Immature natural killer cell (primary cell): ENCODE measurements around the gene BRAP. TPM values are rescaled to one million over a fixed set of nuclear protein-coding genes. Genes with fewer than 3 reads are reported as not detected.
"Not testable (repeated sequence)": the region's sequence is repeated elsewhere in the genome, so short reads cannot be mapped to it uniquely, and the experiment has no call there.

Source experiments
- DNase-seq, 3 donors: peaks; one replicate each; pipeline ENCODE4 v3.0.0; 2022; ENCODE audit warnings: mixed read lengths in 1 of 3
- H3K27ac Mint-ChIP-seq, 6 donors: one replicate each; pipeline ENCODE4 v1.8.0; 2020; ENCODE audit warnings: mixed read lengths in 6 of 6, mild to moderate bottlenecking in 5 of 6, inconsistent platforms in 4 of 6, moderate library complexity in 3 of 6
- H3K27me3 Mint-ChIP-seq, 3 donors: one replicate each; pipeline ENCODE4 v1.8.0; 2020 to 2021; ENCODE audit warnings: low read depth in 3 of 3, mild to moderate bottlenecking in 3 of 3, mixed read lengths in 3 of 3, moderate library complexity in 3 of 3, inconsistent platforms in 1 of 3
- H3K36me3 Mint-ChIP-seq, 3 donors: one replicate each; pipeline ENCODE4 v1.8.0; 2020; ENCODE audit warnings: mixed read lengths in 3 of 3, inconsistent platforms in 2 of 3, mild to moderate bottlenecking in 2 of 3
- H3K4me1 Mint-ChIP-seq, 2 donors: one replicate each; pipeline ENCODE4 v1.8.0; 2020; ENCODE audit warnings: inconsistent platforms in 2 of 2, mild to moderate bottlenecking in 2 of 2, mixed read lengths in 2 of 2, moderate library complexity in 1 of 2
- H3K4me3 Mint-ChIP-seq, 5 donors: one replicate each; pipeline ENCODE4 v1.8.0; 2020; ENCODE audit warnings: mild to moderate bottlenecking in 5 of 5, mixed read lengths in 5 of 5, inconsistent platforms in 3 of 5, moderate library complexity in 3 of 5
- H3K9me3 Mint-ChIP-seq, 6 donors: one replicate each; pipeline ENCODE4 v1.8.0; 2020; ENCODE audit warnings: mild to moderate bottlenecking in 6 of 6, mixed read lengths in 6 of 6, inconsistent platforms in 4 of 6, moderate library complexity in 3 of 6
- polyA plus RNA-seq, 3 donors: library from polyadenylated mRNA; unstranded; fragments of 300-500 nt; fragmentation: Illumina TruSeq; gene quantifications; one replicate each; pipeline ENCODE4 v1.2.3, GENCODE V29; 2021

Gene BRAP
- polyA plus RNA-seq, 3 donors from 2014 or later = 11.7 to 23.6 (median 15.0) TPM

- DNase-seq = no peak
- Mint-ChIP-seq H3K9me3 (no peaks in the 10 kb centered on the region), H3K36me3 (peaks cover 21 to 37% (median 26%) of the 10 kb centered on the region in 3 donors), H3K27me3 (peaks cover 0 to 4% (median 0%) of the 10 kb centered on the region in 3 donors), H3K4me3 (no peak overlapping the region), H3K4me1 (no peaks in the 10 kb centered on the region), H3K27ac (peak overlapping the region in 3 of 6 donors; percentile 5 to 82 (median 22))
Observed at GRCh38 chr12:111655356-111655755, 30.4 kb downstream of the BRAP start.

GRCh38 chr12:111653596-111653995, 32.2 kb downstream of the BRAP start:
- no peak overlapping the region for H3K4me3 Mint-ChIP-seq
- H3K27me3 Mint-ChIP-seq = peaks cover 0 to 4% (median 0%) of the 10 kb centered on the region in 3 donors
- H3K9me3 Mint-ChIP-seq = no peaks in the 10 kb centered on the region
- H3K36me3 Mint-ChIP-seq = peaks cover 18 to 34% (median 22%) of the 10 kb centered on the region in 3 donors
- no peak for DNase-seq
- H3K27ac Mint-ChIP-seq = no peak overlapping the region
- no peaks in the 10 kb centered on the region for H3K4me1 Mint-ChIP-seq

GRCh38 chr12:111652530-111652929, 33.2 kb downstream of the BRAP start:
- DNase-seq, H3K9me3 Mint-ChIP-seq, H3K4me3 Mint-ChIP-seq, H3K27me3 Mint-ChIP-seq, H3K4me1 Mint-ChIP-seq, H3K27ac Mint-ChIP-seq: not testable (repeated sequence)
- peaks cover 17 to 33% (median 19%) of the 10 kb centered on the region in 3 donors for H3K36me3 Mint-ChIP-seq

- Mint-ChIP-seq H3K4me1 (peaks cover 0 to 3% of the 10 kb centered on the region in 2 donors), H3K27ac (no peak overlapping the region), H3K27me3 (peaks cover 0 to 2% (median 0%) of the 10 kb centered on the region in 3 donors), H3K9me3 (no peaks in the 10 kb centered on the region), H3K4me3 (no peak overlapping the region), H3K36me3 (peaks cover 19 to 44% (median 21%) of the 10 kb centered on the region in 3 donors)
- no peak for DNase-seq
Observed at GRCh38 chr12:111650912-111651311, 34.8 kb downstream of the BRAP start.

- Mint-ChIP-seq H3K27me3 (peaks cover 0 to 1% (median 0%) of the 10 kb centered on the region in 3 donors), H3K4me1 (peaks cover 0 to 3% of the 10 kb centered on the region in 2 donors), H3K27ac (no peak overlapping the region), H3K36me3 (peaks cover 18 to 50% (median 25%) of the 10 kb centered on the region in 3 donors), H3K4me3 (no peak overlapping the region), H3K9me3 (no peaks in the 10 kb centered on the region)
- no peak for DNase-seq
Observed at GRCh38 chr12:111645433-111645832, 40.3 kb downstream of the BRAP start.

GRCh38 chr12:111643427-111643826, 42.3 kb downstream of the BRAP start:
- no peak overlapping the region for H3K4me3 Mint-ChIP-seq
- no peak for DNase-seq
- peaks cover 0 to 3% (median 0%) of the 10 kb centered on the region in 3 donors for H3K27me3 Mint-ChIP-seq
- H3K4me1 Mint-ChIP-seq = peaks cover 0 to 3% of the 10 kb centered on the region in 2 donors
- no peaks in the 10 kb centered on the region for H3K9me3 Mint-ChIP-seq
- peaks cover 14 to 42% (median 21%) of the 10 kb centered on the region in 3 donors for H3K36me3 Mint-ChIP-seq
- H3K27ac Mint-ChIP-seq = no peak overlapping the region

GRCh38 chr12:111642681-111643426, 42.9 kb downstream of the BRAP start:
- H3K27ac Mint-ChIP-seq = no peak overlapping the region
- peaks cover 14 to 42% (median 22%) of the 10 kb centered on the region in 3 donors for H3K36me3 Mint-ChIP-seq
- H3K4me3 Mint-ChIP-seq = no peak overlapping the region

GRCh38 chr12:111640506-111640905, 45.2 kb downstream of the BRAP start:
- H3K9me3 Mint-ChIP-seq = no peaks in the 10 kb centered on the region
- H3K27me3 Mint-ChIP-seq = peaks cover 0 to 3% (median 0%) of the 10 kb centered on the region in 3 donors
- H3K4me3 Mint-ChIP-seq = no peak overlapping the region
- H3K4me1 Mint-ChIP-seq = peaks cover 3 to 5% of the 10 kb centered on the region in 2 donors
- no peak overlapping the region for H3K27ac Mint-ChIP-seq
- DNase-seq = no peak
- H3K36me3 Mint-ChIP-seq = peaks cover 8 to 24% (median 15%) of the 10 kb centered on the region in 3 donors

More at GRCh38 chr12:111642681-111643426, 42.9 kb downstream of the BRAP start:
- no peak for DNase-seq
- H3K9me3 Mint-ChIP-seq = no peaks in the 10 kb centered on the region
- H3K27me3 Mint-ChIP-seq = peaks cover 0 to 3% (median 0%) of the 10 kb centered on the region in 3 donors
- peaks cover 0 to 3% of the 10 kb centered on the region in 2 donors for H3K4me1 Mint-ChIP-seq

GRCh38 chr12:111638556-111638955, 47.2 kb downstream of the BRAP start:
- Mint-ChIP-seq H3K4me1 (peaks cover 4 to 6% of the 10 kb centered on the region in 2 donors), H3K27ac (peak overlapping the region in 1 of 6 donors; percentile 80), H3K36me3 (peaks cover 4 to 12% (median 11%) of the 10 kb centered on the region in 3 donors), H3K4me3 (no peak overlapping the region), H3K27me3 (peaks cover 0 to 3% (median 0%) of the 10 kb centered on the region in 3 donors), H3K9me3 (no peaks in the 10 kb centered on the region)
- no peak for DNase-seq

- H3K36me3 Mint-ChIP-seq = peaks cover 0 to 3% (median 0%) of the 10 kb centered on the region in 3 donors
- peak overlapping the region in 2 of 6 donors; percentile 25 to 62 for H3K27ac Mint-ChIP-seq
- DNase-seq = no peak
- peaks cover 0 to 1% (median 0%) of the 10 kb centered on the region in 3 donors for H3K27me3 Mint-ChIP-seq
- peaks cover 4 to 6% of the 10 kb centered on the region in 2 donors for H3K4me1 Mint-ChIP-seq
- H3K4me3 Mint-ChIP-seq = no peak overlapping the region
- no peaks in the 10 kb centered on the region for H3K9me3 Mint-ChIP-seq
Observed at GRCh38 chr12:111636209-111636945, 49.4 kb downstream of the BRAP start.

- Mint-ChIP-seq H3K9me3 (no peaks in the 10 kb centered on the region), H3K27ac (peak overlapping the region in 2 of 6 donors; percentile 44 to 62), H3K36me3 (peaks cover 0 to 3% (median 0%) of the 10 kb centered on the region in 3 donors), H3K4me1 (peaks cover 4 to 6% of the 10 kb centered on the region in 2 donors), H3K27me3 (peaks cover 0 to 1% (median 0%) of the 10 kb centered on the region in 3 donors), H3K4me3 (peak overlapping the region in 1 of 5 donors; percentile 23)
- DNase-seq = no peak
Observed at GRCh38 chr12:111635524-111635923, 50.2 kb downstream of the BRAP start.

GRCh38 chr12:111628505-111629260, 57.1 kb downstream of the BRAP start:
- H3K27ac Mint-ChIP-seq = no peak overlapping the region
- peaks cover 0 to 2% (median 0%) of the 10 kb centered on the region in 3 donors for H3K27me3 Mint-ChIP-seq
- H3K4me1 Mint-ChIP-seq = no peaks in the 10 kb centered on the region
- H3K9me3 Mint-ChIP-seq = no peaks in the 10 kb centered on the region
- no peaks in the 10 kb centered on the region for H3K36me3 Mint-ChIP-seq
- DNase-seq = no peak
- H3K4me3 Mint-ChIP-seq = no peak overlapping the region

GRCh38 chr12:111626230-111626629, 59.5 kb downstream of the BRAP start:
- no peak overlapping the region for H3K4me3 Mint-ChIP-seq
- no peak overlapping the region for H3K27ac Mint-ChIP-seq
- H3K36me3 Mint-ChIP-seq = no peaks in the 10 kb centered on the region
- no peak for DNase-seq
- no peaks in the 10 kb centered on the region for H3K9me3 Mint-ChIP-seq
- no peaks in the 10 kb centered on the region for H3K4me1 Mint-ChIP-seq
- H3K27me3 Mint-ChIP-seq = peaks cover 0 to 4% (median 0%) of the 10 kb centered on the region in 3 donors
